ENCODE measurements around the gene USP2.

- no peak for TF ChIP-seq CTCF (conservative IDR thresholded peaks at IDR 0.05; ENCODE audit: low read length)
- no peak for TF ChIP-seq EZH2phosphoT487 (IDR thresholded peaks at IDR 0.05; ENCODE audit: borderline replicate concordance, low read depth, low read length)
Measured at GRCh38 chr11:119332111-119332765, 49.3 kb downstream of the USP2 start.

All from OCI-LY7 (cell line).